ENCODE results near the gene HTT-AS.

Gene HTT-AS

GRCh38 chr4:3046162-3046561 is 28.2 kb downstream of the HTT-AS start:
- Histone ChIP-seq H3K27ac (ENCODE audit: low read length) (peak overlapping the region; percentile 75), H3K27me3 (ENCODE audit: low read depth, low read length) (peaks cover 10% of the 10 kb centered on the region; the same call in 1 of the 2 replicates), H3K4me3 (ENCODE audit: low read length) (peak overlapping the region; percentile 24; the same call in 1 of the 2 replicates), H3K79me2 (ENCODE audit: low read length) (no peaks in the 10 kb centered on the region), H4K20me1 (ENCODE audit: insufficient read depth, low read length) (no peaks in the 10 kb centered on the region), H3K9me3 (ENCODE audit: insufficient read depth, low read length) (no peaks in the 10 kb centered on the region), H3K4me2 (ENCODE audit: low read length) (peak overlapping the region; percentile 51), H3K36me3 (replicated peaks; ENCODE audit: low read depth, low read length) (no peaks in the 10 kb centered on the region), H3K4me1 (ENCODE audit: low read length) (peaks cover 43% of the 10 kb centered on the region), H2AFZ (ENCODE audit: low read depth, low read length) (no peak overlapping the region), H3K9ac (ENCODE audit: low read length) (peak overlapping the region; percentile 26; the same call in 1 of the 2 replicates)
- TF ChIP-seq CTCF (IDR thresholded peaks at IDR 0.05; ENCODE audit: low read depth, low read length) (no peak), EZH2phosphoT487 (IDR thresholded peaks at IDR 0.05; ENCODE audit: low read depth) (no peak)

GRCh38 chr4:3044870-3045819 is 29.2 kb downstream of the HTT-AS start:
- no peaks in the 10 kb centered on the region for H4K20me1 ChIP-seq (ENCODE audit: insufficient read depth, low read length)
- peak overlapping the region; percentile 24; the same call in 1 of the 2 replicates for H3K4me3 ChIP-seq (ENCODE audit: low read length)
- no peaks in the 10 kb centered on the region for H3K36me3 ChIP-seq (replicated peaks; ENCODE audit: low read depth, low read length)
- peak overlapping the region; percentile 53 for H3K27ac ChIP-seq (ENCODE audit: low read length)
- H2AFZ ChIP-seq (ENCODE audit: low read depth, low read length), result no peak overlapping the region
- H3K9me3 ChIP-seq (ENCODE audit: insufficient read depth, low read length), result no peaks in the 10 kb centered on the region
- H3K79me2 ChIP-seq (ENCODE audit: low read length), result no peaks in the 10 kb centered on the region
- TF ChIP-seq CTCF (IDR thresholded peaks at IDR 0.05; ENCODE audit: low read depth, low read length) (no peak), EZH2phosphoT487 (IDR thresholded peaks at IDR 0.05; ENCODE audit: low read depth) (no peak)
- peak overlapping the region; percentile 51 for H3K4me2 ChIP-seq (ENCODE audit: low read length)
- H3K9ac ChIP-seq (ENCODE audit: low read length), result no peak overlapping the region; the same call in 1 of the 2 replicates
- peaks cover 16% of the 10 kb centered on the region; the same call in 1 of the 2 replicates for H3K27me3 ChIP-seq (ENCODE audit: low read depth, low read length)
- peaks cover 51% of the 10 kb centered on the region for H3K4me1 ChIP-seq (ENCODE audit: low read length)

- Histone ChIP-seq H3K9me3 (ENCODE audit: insufficient read depth, low read length) (no peaks in the 10 kb centered on the region), H2AFZ (ENCODE audit: low read depth, low read length) (no peak overlapping the region), H3K27ac (ENCODE audit: low read length) (no peak overlapping the region), H3K4me3 (ENCODE audit: low read length) (no peak overlapping the region), H3K4me2 (ENCODE audit: low read length) (no peak overlapping the region), H3K9ac (ENCODE audit: low read length) (no peak overlapping the region), H3K4me1 (ENCODE audit: low read length) (peaks cover 47% of the 10 kb centered on the region), H3K79me2 (ENCODE audit: low read length) (no peaks in the 10 kb centered on the region), H3K27me3 (ENCODE audit: low read depth, low read length) (peaks cover 22% of the 10 kb centered on the region), H3K36me3 (replicated peaks; ENCODE audit: low read depth, low read length) (no peaks in the 10 kb centered on the region), H4K20me1 (ENCODE audit: insufficient read depth, low read length) (no peaks in the 10 kb centered on the region)
- TF ChIP-seq CTCF (IDR thresholded peaks at IDR 0.05; ENCODE audit: low read depth, low read length) (no peak), EZH2phosphoT487 (IDR thresholded peaks at IDR 0.05; ENCODE audit: low read depth) (no peak)
These were observed 30.9 kb downstream of the HTT-AS start for GRCh38 chr4:3043282-3044020.

GRCh38 chr4:3042226-3042625 is 32.1 kb downstream of the HTT-AS start:
- H2AFZ ChIP-seq (ENCODE audit: low read depth, low read length), result peak overlapping the region; percentile 84
- peak overlapping the region; percentile 83 for H3K4me3 ChIP-seq (ENCODE audit: low read length)
- H3K9ac ChIP-seq (ENCODE audit: low read length), result peak overlapping the region; percentile 60
- H3K4me1 ChIP-seq (ENCODE audit: low read length), result peaks cover 48% of the 10 kb centered on the region
- peaks cover 26% of the 10 kb centered on the region for H3K27me3 ChIP-seq (ENCODE audit: low read depth, low read length)
- H4K20me1 ChIP-seq (ENCODE audit: insufficient read depth, low read length), result no peaks in the 10 kb centered on the region
- TF ChIP-seq CTCF (IDR thresholded peaks at IDR 0.05; ENCODE audit: low read depth, low read length) (no peak), EZH2phosphoT487 (IDR thresholded peaks at IDR 0.05; ENCODE audit: low read depth) (no peak)
- no peaks in the 10 kb centered on the region for H3K9me3 ChIP-seq (ENCODE audit: insufficient read depth, low read length)
- no peaks in the 10 kb centered on the region for H3K36me3 ChIP-seq (replicated peaks; ENCODE audit: low read depth, low read length)
- no peak overlapping the region for H3K27ac ChIP-seq (ENCODE audit: low read length)
- no peaks in the 10 kb centered on the region for H3K79me2 ChIP-seq (ENCODE audit: low read length)
- peak overlapping the region; percentile 94 for H3K4me2 ChIP-seq (ENCODE audit: low read length)
